Measurements from ENCODE around the gene MAGI1.

- TF ChIP-seq CTCF (IDR thresholded peaks at IDR 0.05; ENCODE audit: insufficient read depth, low read length) (no peak), REST (IDR thresholded peaks at IDR 0.05; ENCODE audit: insufficient replicate concordance, low read depth) (no peak)
Observed at GRCh38 chr3:65672061-65672460, 366.7 kb downstream of the MAGI1 start.

Data from HL-60 (cell line).